ENCODE results near the gene VSIG2.

The VSIG2 gene

GRCh38 chr11:124748100-124748418 lies 4.0 kb downstream of the VSIG2 start:
- no peak for DNase-seq

DNA sequence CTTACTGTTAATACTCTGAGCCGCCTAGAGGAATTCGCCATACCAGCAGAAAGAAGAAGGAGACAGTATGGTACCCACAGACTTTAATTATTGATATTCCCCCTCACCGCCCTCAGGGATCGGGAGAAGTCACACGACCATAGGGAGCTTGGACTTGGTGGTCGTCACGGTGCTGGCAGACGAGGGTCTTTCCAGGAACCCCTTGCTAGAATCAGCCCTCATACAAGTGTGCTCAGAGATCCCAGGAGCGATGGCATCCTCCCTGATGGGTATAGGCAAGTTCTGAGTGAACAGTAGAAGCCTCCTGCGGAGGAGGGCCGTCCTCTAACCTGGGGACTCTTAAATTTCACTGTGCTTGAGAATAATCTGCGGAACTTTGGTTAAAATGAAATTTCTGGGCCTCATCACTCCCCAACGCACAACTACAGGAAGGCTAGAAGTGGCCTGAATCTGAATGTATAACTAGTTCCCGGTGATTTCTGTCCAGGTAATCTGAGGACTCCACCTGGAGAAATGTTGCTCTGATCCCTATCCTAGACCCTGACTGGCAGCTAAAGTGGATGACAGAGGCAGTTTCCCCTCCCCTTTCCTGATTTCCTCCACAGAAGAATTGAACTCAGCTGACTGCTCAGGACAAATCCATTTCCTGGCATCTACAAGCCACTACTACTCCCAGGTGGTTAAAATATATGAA lies 4.5 kb downstream of the VSIG2 start:
- no peak for DNase-seq

- no peak for DNase-seq
Observed at GRCh38 chr11:124746621-124747243, 5.3 kb downstream of the VSIG2 start.

DNA sequence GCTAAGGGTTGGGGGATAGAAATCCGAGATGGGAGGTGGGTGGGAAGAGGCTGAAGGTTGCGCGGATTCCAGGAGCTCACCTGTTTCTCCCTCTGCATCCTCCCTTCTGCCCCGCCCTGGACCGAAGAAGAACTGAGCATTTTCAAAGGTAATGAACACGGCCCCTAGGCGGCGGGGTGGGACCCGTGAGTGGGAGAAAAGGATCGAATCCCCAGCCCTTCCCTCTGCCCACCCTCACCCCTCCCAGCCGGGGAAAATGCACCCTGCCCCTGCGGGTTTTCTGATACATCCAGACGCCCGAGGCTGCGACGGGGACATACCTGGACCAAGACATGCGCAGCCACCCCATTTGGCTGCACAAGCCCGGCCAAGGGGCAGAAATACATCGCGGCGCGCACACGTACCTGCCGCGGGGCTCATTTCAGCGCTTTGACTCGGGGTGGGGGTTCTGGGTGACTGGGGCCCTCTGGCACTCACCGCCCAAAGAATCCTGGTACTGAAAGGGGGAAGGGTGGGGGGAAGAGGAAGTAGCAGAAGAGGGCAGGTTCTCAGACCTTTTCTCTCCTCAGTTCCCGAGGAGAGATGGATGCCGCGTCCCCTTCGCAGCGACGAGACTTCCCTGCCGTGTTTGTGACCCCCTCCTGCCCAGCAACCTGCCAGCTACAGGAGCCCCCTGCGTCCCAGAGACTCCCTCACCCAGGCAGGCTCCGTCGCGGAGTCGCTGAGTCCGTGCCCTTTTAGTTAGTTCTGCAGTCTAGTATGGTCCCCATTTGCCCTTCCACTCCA lies 6.0 kb downstream of the VSIG2 start:
- no peak for DNase-seq

GRCh38 chr11:124745270-124745834 lies 6.7 kb downstream of the VSIG2 start:
- no peak for DNase-seq

GRCh38 chr11:124743050-124743449 lies 9.0 kb downstream of the VSIG2 start:
- DNase-seq, result no peak

DNA sequence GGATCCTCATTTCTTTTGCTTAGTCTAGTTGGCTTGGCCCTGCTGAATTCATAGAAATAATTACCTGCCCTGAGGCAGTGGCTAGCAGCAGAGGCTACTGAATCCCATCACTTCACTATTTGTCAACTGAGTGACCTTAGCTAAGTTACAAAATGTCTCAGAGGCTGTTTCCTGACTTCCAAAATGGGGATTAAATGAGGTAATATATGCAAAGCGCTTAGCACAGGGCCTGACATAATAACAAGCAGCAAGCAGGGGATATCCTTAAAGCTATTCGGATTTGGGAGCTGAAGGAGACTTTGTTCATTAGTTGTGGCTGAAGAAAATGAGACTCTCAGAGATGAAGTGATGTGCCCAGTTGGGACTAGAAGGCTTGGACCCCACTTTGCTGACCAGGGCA lies 9.5 kb downstream of the VSIG2 start:
- no peak for DNase-seq

DNA sequence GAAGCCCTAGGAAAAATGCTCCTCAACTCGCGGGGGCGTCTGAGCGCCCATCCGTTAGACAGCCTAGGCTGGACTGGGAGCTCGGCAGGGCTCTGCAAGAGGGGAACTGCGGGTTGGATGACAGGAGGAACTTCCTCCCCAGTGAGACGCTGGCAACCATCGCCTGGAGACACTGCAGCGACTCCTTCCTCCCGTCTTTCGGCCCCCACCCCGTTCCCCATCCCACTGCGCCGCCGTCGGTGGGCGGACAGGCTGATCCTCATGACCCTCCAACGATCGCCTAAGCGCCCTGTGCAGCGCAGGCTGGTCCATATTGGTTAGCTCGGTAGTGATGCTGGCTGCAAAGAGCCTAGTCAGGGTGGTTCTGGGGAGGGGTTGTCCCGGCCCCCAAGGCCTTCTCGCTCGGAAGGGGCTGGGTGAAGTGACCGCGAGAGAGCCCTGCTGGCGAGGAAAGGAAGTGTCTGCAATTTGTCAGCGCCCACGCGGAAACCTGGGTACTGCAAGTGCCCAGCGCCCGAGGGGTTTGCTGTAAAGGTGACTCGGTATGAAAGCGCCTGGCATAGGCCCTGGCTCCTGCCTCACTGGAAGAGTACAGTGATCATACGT lies 11.7 kb downstream of the VSIG2 start:
- DNase-seq, result no peak

DNA sequence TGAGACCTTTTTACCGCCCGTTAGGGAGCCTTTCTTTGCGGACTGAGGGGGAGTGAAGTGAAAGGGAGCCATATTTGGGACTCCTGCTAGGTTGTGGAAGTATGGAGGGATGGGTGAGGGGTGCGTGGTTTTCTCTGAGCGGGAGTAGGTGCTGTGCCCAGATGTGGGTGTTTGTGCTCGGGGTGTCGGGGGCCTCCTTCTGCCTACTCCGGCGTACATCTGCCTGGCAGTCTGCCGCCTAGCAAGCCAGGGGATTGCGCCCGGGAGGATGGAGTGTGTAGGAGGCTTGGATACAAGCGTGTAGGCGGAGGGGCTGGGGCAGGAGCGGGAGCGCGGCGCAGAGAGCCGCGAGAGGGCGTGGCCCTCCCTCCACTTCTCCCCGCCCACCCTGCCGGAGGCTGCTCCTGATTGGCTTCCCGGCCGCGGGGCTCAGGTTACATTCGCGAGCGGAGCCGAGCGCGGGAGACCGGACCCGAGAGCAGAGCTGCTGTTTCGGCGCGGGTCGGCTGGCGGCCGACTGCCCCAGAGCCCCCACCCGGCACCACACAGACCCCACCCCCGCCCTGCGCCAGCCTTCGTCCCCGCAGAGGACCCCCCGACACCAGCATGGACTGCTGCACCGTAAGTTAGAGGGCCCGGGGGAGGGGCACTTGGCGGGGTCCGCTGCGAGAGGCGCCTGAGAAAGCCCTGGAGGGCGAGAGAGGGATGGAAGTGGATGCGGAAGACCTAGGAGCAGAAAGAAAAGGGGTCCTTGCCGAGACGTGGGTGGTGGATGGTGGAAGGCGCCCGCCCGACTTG lies 12.4 kb downstream of the VSIG2 start, which contains the start of gene NRGN:
NRGN (plus strand) TSS at position 464 of the 798 bp plus-strand sequence; CDS start at position 607, 143 bp downstream.
- DNase-seq, result no peak

DNA sequence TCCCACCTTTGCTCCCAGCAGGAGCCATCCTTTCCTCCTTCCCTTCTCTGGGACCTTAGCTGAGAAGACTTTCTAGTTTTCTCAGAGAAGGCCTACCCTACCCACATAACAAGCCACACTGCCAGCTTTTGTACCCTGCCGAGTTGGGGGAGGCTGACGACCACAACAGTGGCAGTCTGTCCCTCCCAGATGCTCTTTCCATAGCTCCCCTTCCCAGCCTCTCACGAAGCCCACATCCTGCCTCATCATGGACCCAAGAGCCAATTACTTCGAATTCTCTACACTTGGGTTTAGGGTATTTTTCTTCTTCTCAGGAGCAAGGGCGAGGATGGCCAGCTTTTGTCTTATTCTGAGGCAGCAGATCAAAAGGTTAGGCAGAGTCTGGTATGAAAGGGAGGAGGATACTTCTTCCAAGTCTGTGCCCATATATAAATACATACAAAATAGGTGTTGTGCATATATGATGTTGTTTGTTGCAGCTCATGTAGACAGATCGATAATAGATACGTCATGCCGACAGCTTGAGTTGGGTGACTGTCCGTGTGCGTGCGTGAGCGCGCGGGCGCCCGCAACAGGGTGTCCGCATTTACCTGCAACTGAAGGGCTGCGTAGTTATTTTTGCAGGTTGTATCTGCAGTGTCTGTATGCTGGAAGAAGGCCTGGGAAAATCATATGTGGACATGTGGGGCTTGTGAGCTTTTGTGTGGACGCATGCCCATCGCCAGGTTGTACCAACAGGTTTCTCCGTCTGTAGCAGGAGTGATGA lies 13.2 kb downstream of the VSIG2 start:
- DNase-seq, result no peak

DNA sequence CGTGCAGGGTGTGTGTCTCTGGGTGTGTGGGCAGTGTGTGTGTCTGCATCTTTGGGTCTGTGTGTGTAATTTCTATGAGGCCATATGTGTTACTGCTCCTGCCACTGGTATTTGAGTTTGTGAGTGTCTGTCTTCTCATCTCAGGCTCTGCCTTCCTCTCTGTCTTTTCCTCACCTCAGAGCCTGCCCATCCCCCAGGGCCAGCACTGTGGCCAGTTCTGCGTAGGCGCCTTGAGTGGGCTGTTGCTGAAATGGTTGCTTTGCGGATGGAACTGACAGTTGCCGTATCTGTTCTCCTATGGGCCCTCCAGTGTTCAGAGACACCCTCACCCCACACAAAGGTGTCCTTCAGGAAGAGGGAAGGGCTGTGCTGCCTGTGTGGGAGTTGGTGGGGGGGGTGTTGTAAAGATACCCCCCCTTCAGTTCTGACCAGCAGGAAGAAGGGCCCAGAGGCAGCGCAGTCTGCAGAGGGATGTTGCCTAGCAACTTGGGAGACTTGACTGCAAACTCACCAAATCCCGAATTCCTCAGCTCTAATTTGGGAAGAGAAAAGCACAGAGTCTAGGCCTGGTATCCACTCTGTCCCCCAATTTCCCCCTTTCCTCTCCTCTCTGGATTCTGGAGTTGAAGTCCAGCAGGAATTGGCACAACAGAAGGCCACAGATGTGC lies 14.3 kb downstream of the VSIG2 start:
- no peak for DNase-seq

DNA sequence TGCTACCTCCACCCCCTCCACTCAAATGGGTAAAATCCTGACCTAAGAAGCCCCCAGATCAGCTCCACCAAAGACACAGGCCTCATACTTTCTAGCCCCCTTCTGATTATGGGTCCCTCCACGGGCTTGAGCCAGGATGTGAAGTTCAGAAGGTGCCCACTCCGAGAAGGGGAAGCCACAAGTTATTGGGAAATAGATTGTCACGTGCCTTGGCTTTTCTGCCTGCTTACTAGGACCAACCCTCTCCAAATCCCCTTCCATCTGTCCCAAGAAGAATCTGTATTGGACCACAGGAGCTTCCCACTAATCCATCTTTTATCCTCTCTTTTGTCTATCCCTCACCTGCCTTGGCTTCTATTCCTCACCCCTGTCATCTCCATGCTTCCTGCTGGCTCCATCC lies 15.3 kb downstream of the VSIG2 start:
- no peak for DNase-seq

DNA sequence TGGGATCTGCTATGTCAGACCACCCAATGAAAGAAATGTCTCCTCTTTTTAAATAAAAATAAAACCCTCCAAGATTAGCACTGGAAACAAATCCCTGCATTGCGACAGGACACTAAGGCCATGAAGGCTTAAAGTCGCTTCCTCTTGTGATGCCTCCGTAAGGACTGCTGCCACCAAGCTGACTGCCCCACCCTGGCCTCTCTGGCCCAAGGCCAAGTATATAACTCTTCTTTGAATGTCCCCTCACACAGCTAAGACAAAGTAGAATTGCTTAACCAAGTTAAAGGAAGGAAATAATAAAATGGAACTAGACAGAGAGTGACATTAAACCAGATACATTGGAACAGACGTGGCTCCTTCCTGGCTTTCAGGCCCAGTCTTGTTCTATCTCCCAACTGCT lies 19.8 kb downstream of the VSIG2 start:
- no peak for DNase-seq

GRCh38 chr11:124729571-124729970 lies 22.5 kb downstream of the VSIG2 start:
- no peak for DNase-seq

DNA sequence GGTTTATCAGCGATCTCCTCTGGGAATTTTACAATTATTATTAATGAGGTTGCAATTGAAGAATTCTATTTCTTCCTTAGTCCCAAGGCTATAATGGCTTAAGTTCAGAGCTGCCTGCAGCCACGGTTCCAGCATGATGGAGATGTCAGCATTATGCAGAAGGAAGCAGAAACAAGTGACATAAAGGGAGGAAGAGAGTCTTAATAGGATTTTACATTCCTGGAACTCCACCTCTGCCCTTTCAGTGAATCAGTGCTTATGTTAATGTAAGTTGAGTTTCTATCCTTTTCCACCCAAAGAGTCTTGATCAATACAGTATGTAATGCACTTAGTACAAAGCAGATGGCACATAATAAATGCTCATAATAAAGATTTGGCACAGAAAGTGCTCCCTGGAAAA lies 23.9 kb downstream of the VSIG2 start:
- DNase-seq, result no peak

DNA sequence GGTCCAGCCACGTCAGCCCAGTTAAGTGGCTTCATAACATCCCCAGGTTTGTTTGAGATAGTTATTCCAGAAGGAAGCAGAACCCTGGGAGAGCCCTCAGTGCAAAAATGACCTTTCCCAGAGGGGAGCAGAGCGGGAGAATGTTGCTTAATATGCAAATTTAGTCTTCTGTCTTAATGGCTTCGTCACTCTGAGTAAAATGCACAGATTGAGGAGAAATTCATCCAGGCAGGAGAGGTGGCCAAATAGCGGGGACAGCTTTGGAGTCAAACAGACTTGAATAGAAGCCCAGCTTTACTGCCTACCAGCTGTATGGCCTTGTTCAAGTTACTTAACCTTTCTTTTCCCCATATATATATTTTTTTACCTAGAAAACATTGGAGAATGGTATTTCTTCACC lies 24.6 kb downstream of the VSIG2 start:
- no peak for DNase-seq

- DNase-seq, result no peak
Observed at GRCh38 chr11:124725719-124726105, 26.3 kb downstream of the VSIG2 start.

DNA sequence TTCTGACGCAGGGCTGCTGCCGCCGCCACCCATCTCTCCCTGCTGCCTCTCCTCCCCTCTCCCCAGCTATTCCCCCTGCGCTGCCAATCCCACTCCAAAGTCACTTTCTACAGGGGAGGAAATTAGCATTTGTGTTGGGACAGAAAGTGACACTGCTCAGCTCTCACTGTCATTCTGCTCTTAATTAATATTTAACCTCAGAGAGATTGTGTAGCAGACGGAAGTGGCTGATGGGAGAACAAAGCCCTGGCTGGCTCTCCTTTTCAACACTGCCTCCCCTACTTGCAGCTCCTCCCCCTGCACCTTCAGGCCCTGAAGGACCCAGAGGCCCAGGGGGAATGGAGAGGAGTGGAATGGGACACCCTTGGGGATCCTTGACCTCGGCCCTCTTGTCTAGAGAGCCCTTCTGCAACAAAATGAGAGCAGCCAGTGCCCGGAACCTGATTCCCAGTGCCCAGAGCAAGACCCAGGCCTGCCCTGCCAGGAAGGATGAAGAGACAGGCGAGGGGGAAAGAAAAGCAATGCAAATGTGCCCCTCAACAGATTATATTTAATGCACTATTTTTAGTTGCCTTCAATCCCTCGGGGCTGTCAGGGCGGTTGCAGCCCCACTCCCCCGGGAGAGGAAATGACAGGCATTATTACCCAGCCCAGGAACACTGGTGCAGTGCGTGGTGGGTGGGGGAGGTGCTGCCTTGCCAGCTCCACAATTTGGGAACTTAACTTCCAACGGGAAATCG lies 26.9 kb downstream of the VSIG2 start:
- DNase-seq, result no peak

GRCh38 chr11:124722176-124722575 lies 29.9 kb downstream of the VSIG2 start:
- DNase-seq, result no peak

DNA sequence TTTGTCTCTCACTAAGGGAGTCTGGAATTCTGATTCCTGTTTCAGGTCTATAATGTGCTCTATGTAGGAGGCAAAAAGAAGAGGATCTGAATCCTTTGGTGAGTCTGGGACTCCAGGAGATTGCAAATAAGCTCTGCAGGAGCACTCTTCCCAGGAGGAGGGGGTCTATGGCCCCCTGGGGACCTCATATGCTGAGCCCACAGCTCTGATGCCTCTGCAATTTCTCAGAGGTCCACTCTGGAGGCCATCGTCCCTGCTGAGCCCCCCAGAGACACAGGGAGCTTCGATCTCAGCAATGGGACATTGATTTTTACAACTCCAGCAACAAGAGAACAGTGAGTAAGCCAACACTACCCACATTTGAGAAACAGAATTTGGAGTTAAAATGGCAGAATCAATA lies 32.5 kb downstream of the VSIG2 start:
- no peak for DNase-seq
